ENCODE measurements around the gene DCC. TPM values are rescaled to one million over a fixed set of nuclear protein-coding genes. Genes with fewer than 3 reads are reported as not detected.

DCC gene
- total and polyA plus RNA-seq, 2 donors from 2014 or later = 3.9 TPM; not detected in 1

- Histone ChIP-seq H3K9me3 (ENCODE audit: control insufficient read depth in 2 of 3, insufficient read depth in 1 of 3, low read length in 3 of 3) (no peaks in the 10 kb centered on the region), H3K27me3 (ENCODE audit: control insufficient read depth, insufficient read depth, low read length) (no peaks in the 10 kb centered on the region), H3K27ac (ENCODE audit: low read depth in 2 of 2, low read length in 2 of 2) (no peak overlapping the region), H3K9ac (ENCODE audit: low read length in 3 of 3) (no peak overlapping the region), H3K36me3 (ENCODE audit: control insufficient read depth in 2 of 3, insufficient read depth in 3 of 3, low read length in 3 of 3) (no peaks in the 10 kb centered on the region), H3K4me3 (ENCODE audit: low read length in 3 of 3) (no peak overlapping the region), H3K4me1 (ENCODE audit: control insufficient read depth in 2 of 3, insufficient read depth in 2 of 3, low read depth in 1 of 3, low read length in 3 of 3) (no peaks in the 10 kb centered on the region)
- FAIRE-seq (no peak), DNase-seq (no peak)
- no peak for TF ChIP-seq CTCF (IDR thresholded peaks at IDR 0.05; ENCODE audit: borderline replicate concordance, extremely low read depth, insufficient read depth)
- intact Hi-C loops (cut with DNase I) = no loop called here
Measured at GRCh38 chr18:52387175-52387574, 47.2 kb downstream of the DCC start.

- no peaks in the 10 kb centered on the region for H3K4me1 ChIP-seq (ENCODE audit: control insufficient read depth in 2 of 3, insufficient read depth in 2 of 3, low read depth in 1 of 3, low read length in 3 of 3)
- no peak overlapping the region for H3K4me3 ChIP-seq (ENCODE audit: low read length in 3 of 3)
- no peak for FAIRE-seq
- H3K27ac ChIP-seq (ENCODE audit: low read depth in 2 of 2, low read length in 2 of 2) = no peak overlapping the region
- no peaks in the 10 kb centered on the region for H3K27me3 ChIP-seq (ENCODE audit: control insufficient read depth, insufficient read depth, low read length)
- no peak for DNase-seq
- H3K36me3 ChIP-seq (ENCODE audit: control insufficient read depth in 2 of 3, insufficient read depth in 3 of 3, low read length in 3 of 3) = no peaks in the 10 kb centered on the region
- no peak for TF ChIP-seq CTCF (IDR thresholded peaks at IDR 0.05; ENCODE audit: borderline replicate concordance, extremely low read depth, insufficient read depth)
- intact Hi-C loops (cut with DNase I) = no loop called here
- H3K9me3 ChIP-seq (ENCODE audit: control insufficient read depth in 2 of 3, insufficient read depth in 1 of 3, low read length in 3 of 3) = no peaks in the 10 kb centered on the region
- no peak overlapping the region for H3K9ac ChIP-seq (ENCODE audit: low read length in 3 of 3)
Measured at GRCh38 chr18:52391810-52392559, 52.0 kb downstream of the DCC start.

DNA sequence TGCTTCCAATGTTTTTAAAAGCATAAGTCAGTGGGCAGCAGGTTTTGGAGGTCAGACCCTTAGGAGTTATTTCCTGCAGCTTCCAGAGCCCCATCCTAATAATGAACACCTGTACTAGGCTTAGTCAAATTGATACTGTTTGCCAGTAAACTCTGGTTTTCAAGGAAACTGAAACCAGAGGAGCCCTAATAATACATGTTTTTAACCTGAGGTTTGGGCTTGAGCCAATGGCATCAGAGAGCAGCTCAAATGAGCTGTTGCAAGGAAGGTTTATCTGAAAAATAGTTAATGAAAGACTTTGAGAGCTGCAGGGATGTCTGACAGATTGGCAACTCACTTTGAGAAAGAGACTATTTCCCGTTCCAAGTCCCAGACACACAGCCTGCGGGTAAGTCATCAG lies 54.6 kb downstream of the DCC start:
- Histone ChIP-seq H3K9ac (ENCODE audit: low read length in 3 of 3) (no peak overlapping the region), H3K36me3 (ENCODE audit: control insufficient read depth in 2 of 3, insufficient read depth in 3 of 3, low read length in 3 of 3) (no peaks in the 10 kb centered on the region), H3K4me1 (ENCODE audit: control insufficient read depth in 2 of 3, insufficient read depth in 2 of 3, low read depth in 1 of 3, low read length in 3 of 3) (no peaks in the 10 kb centered on the region), H3K9me3 (ENCODE audit: control insufficient read depth in 2 of 3, insufficient read depth in 1 of 3, low read length in 3 of 3) (no peaks in the 10 kb centered on the region), H3K27ac (ENCODE audit: low read depth in 2 of 2, low read length in 2 of 2) (no peak overlapping the region), H3K27me3 (ENCODE audit: control insufficient read depth, insufficient read depth, low read length) (no peaks in the 10 kb centered on the region), H3K4me3 (ENCODE audit: low read length in 3 of 3) (no peak overlapping the region)
- FAIRE-seq = no peak
- intact Hi-C loops (cut with DNase I) = no loop called here
- peak in 1 of 5 donors; percentile 11 for DNase-seq
- no peak for TF ChIP-seq CTCF (IDR thresholded peaks at IDR 0.05; ENCODE audit: borderline replicate concordance, extremely low read depth, insufficient read depth)

Data from kidney (tissue), 14 donors.